Right kidney (tissue), 9 donors: Measurements from ENCODE around the gene BBS9.
"Not testable (repeated sequence)": the region's sequence is repeated elsewhere in the genome, so short reads cannot be mapped to it uniquely, and the experiment has no call there.

Source experiments
- DNase-seq: peaks from one replicate; pipeline ENCODE4 v3.0.0-alpha.2; 2016
- long read RNA-seq, 8 donors: transcript quantifications; one replicate each; lab custom pipeline, GENCODE V29; 2026

Gene BBS9
- long read RNA-seq, donor 1, full-length matches to known transcripts = 1 of 1 reads
- long read RNA-seq, donor 1, partial matches to known transcripts = 0 of 1 reads
- long read RNA-seq, donor 1, other reads (novel, unspliced or antisense) = 0 of 1 reads
- long read RNA-seq, donor 2 = 0 reads
- long read RNA-seq, donor 3 = 0 reads
- long read RNA-seq, donor 4 = 0 reads
- long read RNA-seq, donor 5, partial matches to known transcripts = 0 of 1 reads
- long read RNA-seq, donor 5, other reads (novel, unspliced or antisense) = 0 of 1 reads
- long read RNA-seq, donor 6, partial matches to known transcripts = 0 of 1 reads
- long read RNA-seq, donor 6, other reads (novel, unspliced or antisense) = 0 of 1 reads
- long read RNA-seq, donor 7, partial matches to known transcripts = 0 of 2 reads
- long read RNA-seq, donor 7, other reads (novel, unspliced or antisense) = 0 of 2 reads
- long read RNA-seq, donor 8 = 0 reads

GRCh38 chr7:33128990-33129805 lies at the start of gene BBS9:
Gene BBS9, plus strand, starts transcription at chr7:33129564. Its CDS starts 16,689 bp downstream, at chr7:33146253.
- peak; percentile 100 for DNase-seq

- no peak for DNase-seq
Observed at GRCh38 chr7:33079763-33080690, 49.3 kb upstream of the BBS9 start.

GRCh38 chr7:33087356-33087755 lies 42.0 kb upstream of the BBS9 start:
- no peak for DNase-seq

- DNase-seq = no peak
Observed at GRCh38 chr7:33087858-33088257, 41.5 kb upstream of the BBS9 start.

GRCh38 chr7:33089142-33089541 lies 40.2 kb upstream of the BBS9 start:
- no peak for DNase-seq

- no peak for DNase-seq
Observed at GRCh38 chr7:33091111-33091531, 38.2 kb upstream of the BBS9 start.

- DNase-seq = no peak
Observed at GRCh38 chr7:33091641-33092191, 37.6 kb upstream of the BBS9 start.

- no peak for DNase-seq
Observed at GRCh38 chr7:33093266-33093665, 36.1 kb upstream of the BBS9 start.

- DNase-seq = not testable (repeated sequence)
Observed at GRCh38 chr7:33094745-33095275, 34.6 kb upstream of the BBS9 start.

GRCh38 chr7:33099154-33099940 lies 30.0 kb upstream of the BBS9 start:
- no peak for DNase-seq

GRCh38 chr7:33100770-33101169 lies 28.6 kb upstream of the BBS9 start:
- DNase-seq = no peak

GRCh38 chr7:33101906-33102305 lies 27.5 kb upstream of the BBS9 start:
- no peak for DNase-seq

GRCh38 chr7:33107136-33108066 lies 22.0 kb upstream of the BBS9 start:
- DNase-seq = peak; percentile 28

- DNase-seq = no peak
Observed at GRCh38 chr7:33108554-33109004, 20.8 kb upstream of the BBS9 start.

- peak; percentile 91 for DNase-seq
Observed at GRCh38 chr7:33109005-33109757, 20.2 kb upstream of the BBS9 start, which contains the start of gene RP9. Gene RP9, minus strand, starts transcription at chr7:33109404. Its CDS starts 32 bp downstream, at chr7:33109372.

GRCh38 chr7:33109758-33110238 lies 19.6 kb upstream of the BBS9 start:
- no peak for DNase-seq

GRCh38 chr7:33111614-33112013 lies 17.8 kb upstream of the BBS9 start:
- no peak for DNase-seq

GRCh38 chr7:33114976-33115375 lies 14.4 kb upstream of the BBS9 start:
- DNase-seq = no peak
